Psoas muscle (tissue), 8 donors: ENCODE results near the gene NBEA. TPM values are rescaled to one million over a fixed set of nuclear protein-coding genes. Genes with fewer than 3 reads are reported as not detected.
"Not testable (repeated sequence)": the region's sequence is repeated elsewhere in the genome, so short reads cannot be mapped to it uniquely, and the experiment has no call there.

ENCODE experiments used
- ATAC-seq, 4 donors: fragments of 200-7000 bp; cut with Tn5 transposase; one replicate each; pipeline ENCODE4 v1.9.1; 2020; ENCODE audit warnings: moderate library complexity in 3 of 4, mild to moderate bottlenecking in 2 of 4
- DNase-seq, 2 donors: peaks; one replicate each; pipeline ENCODE4 v3.0.0-alpha.2; 2020
- H3K27ac ChIP-seq: fragments of 200-600 bp; one replicate; pipeline ENCODE4 v1.8.0; 2022
- H3K27me3 ChIP-seq, 3 donors: fragments of 200-600 bp in 1 of 3; one replicate each; pipeline versions ENCODE4 v1.6.1 to v1.8.0; 2013 to 2022; ENCODE audit warnings: low read length in 2 of 3, mild to moderate bottlenecking in 2 of 3, moderate library complexity in 1 of 3; ENCODE audit not compliant: insufficient read depth in 3 of 3
- H3K36me3 ChIP-seq, 2 donors: fragments of 200-600 bp in 1 of 2; one replicate each; pipeline versions ENCODE4 v1.6.1 to v1.8.0; 2013 to 2022; ENCODE audit warnings: low read depth in 1 of 2, mild to moderate bottlenecking in 1 of 2, moderate library complexity in 1 of 2; ENCODE audit not compliant: insufficient read depth in 1 of 2
- H3K4me1 ChIP-seq: fragments of 200-600 bp; one replicate; pipeline ENCODE4 v1.8.0; 2022
- H3K4me3 ChIP-seq: fragments of 200-600 bp; one replicate; pipeline ENCODE4 v1.8.0; 2022; ENCODE audit warnings: mild to moderate bottlenecking
- H3K9me3 ChIP-seq: fragments of 200-600 bp; one replicate; pipeline ENCODE4 v1.8.0; 2022
- CTCF ChIP-seq: fragments of 200-600 bp; IDR thresholded peaks from one replicate; pipeline ENCODE4 v1.8.0; 2022; ENCODE audit warnings: antibody characterized with exemption
- WGBS, 3 donors: extraction: QIAGEN DNeasy Blood & Tissue Kit; methylation state at CpG; one replicate each; pipeline versions ENCODE4 v1.1.6 to v1.1.7; 2013; 5-methylcytosine and 5-hydroxymethylcytosine counted together
- intact Hi-C, 2 donors: fragments of 100-400 bp; cut with DNase I; formaldehyde crosslinking; loops; one replicate each; pipeline versions ENCODE4 v1.11.0 to v1.14.2; 2022
- polyA plus RNA-seq, 3 donors: library from polyadenylated mRNA; stranded (reverse); fragments of 200-250 nt; gene quantifications; one replicate each; pipeline ENCODE4 v1.2.3, GENCODE V29; 2013
- total RNA-seq, 4 donors: library from RNA; stranded (reverse); fragmentation: NEBNext Ultra II Directional in 2 of 4; extraction: Animal tissue kit (Norgen Biotek cat#: 25700) in 2 of 4; gene quantifications; one replicate each; pipeline versions ENCODE4 v1.2.1 to v1.2.4, GENCODE V29; 2021 to 2023
- donor health status: healthy with polysubstance abuse.
- donor health status: DM: no; HTN: no; CAD: no; lungs with moderate emphysema.
- donor health status: Bipolar disorder and iron deficiency.
- donor health status: healthy.
- donor health status: DM: yes; HTN: yes; CAD: no.
- donor health status: DM: no; HTN: no; CAD: no.
- donor health status: DM: no; HTN: no; CAD: no.
- donor health status: DM: yes; HTN: yes; CAD: no.

Gene NBEA
- total and polyA plus RNA-seq, 7 donors: 0.99 to 5.3 (median 1.5) TPM

DNA sequence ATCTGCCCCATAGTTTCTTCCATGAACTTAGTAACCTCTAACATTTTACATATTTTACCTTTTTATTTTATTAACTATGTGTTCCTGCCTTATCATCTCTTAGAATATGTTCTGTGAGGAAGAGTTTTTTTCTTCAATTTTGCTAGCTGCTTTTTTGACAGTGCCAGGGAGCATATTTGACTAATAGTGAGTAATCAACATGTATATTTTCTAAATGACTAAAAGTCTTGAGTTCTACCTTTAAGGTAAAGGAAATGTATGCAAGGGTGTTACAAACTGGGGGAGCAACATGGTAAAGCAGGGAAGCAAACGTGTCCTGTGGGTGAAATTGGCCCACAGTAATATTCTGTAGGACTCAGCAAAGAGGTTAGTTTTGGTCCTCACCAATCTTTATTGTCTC is 165.5 kb downstream of the NBEA start:
- intact Hi-C loops: no loop called here
- Histone ChIP-seq H3K9me3 (no peaks in the 10 kb centered on the region), H3K27me3 (no peaks in the 10 kb centered on the region), H3K4me1 (no peaks in the 10 kb centered on the region), H3K4me3 (no peak overlapping the region), H3K36me3 (no peaks in the 10 kb centered on the region), H3K27ac (no peak overlapping the region)
- WGBS, 3 donors: 77 to 92% (median 79%) methylated on average over 1 of the region's 1 CpG
- DNase-seq: no peak
- no peak for TF ChIP-seq CTCF
- no peak for ATAC-seq

DNA sequence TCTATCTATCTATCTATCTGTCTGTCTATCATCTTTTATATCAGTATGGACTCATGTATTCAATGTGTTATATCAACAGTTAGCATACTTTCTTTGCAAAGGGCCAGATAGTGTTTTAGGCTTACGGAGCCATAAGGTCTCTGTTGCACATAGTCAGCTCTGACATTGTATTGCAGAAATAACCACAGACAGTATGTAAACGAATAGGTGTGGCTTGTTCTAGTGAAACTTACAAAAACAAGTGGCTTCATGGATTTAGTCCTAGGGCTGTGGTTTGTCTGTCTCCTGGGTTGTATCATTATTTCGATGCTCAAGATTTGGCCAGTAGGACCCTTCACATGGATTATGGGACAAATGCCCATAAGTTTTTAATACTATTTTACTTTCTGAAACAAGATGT is 171.5 kb downstream of the NBEA start:
- intact Hi-C loops: not testable (repeated sequence)
- WGBS, 3 donors: 91 to 92% (median 92%) methylated on average over 3 of the region's 3 CpGs

GRCh38 chr13:35127466-35127865 is 185.4 kb downstream of the NBEA start:
- H3K9me3 ChIP-seq: no peaks in the 10 kb centered on the region
- DNase-seq: no peak
- intact Hi-C loops: no loop called here
- no peak overlapping the region for H3K4me3 ChIP-seq
- ATAC-seq: no peak
- H3K27ac ChIP-seq: no peak overlapping the region
- 95 to 98% (median 97%) methylated on average over 2 of the region's 2 CpGs for WGBS, 3 donors
- H3K4me1 ChIP-seq: no peaks in the 10 kb centered on the region
- no peaks in the 10 kb centered on the region for H3K27me3 ChIP-seq
- H3K36me3 ChIP-seq: no peaks in the 10 kb centered on the region
- TF ChIP-seq CTCF: no peak

More for the DNA sequence above, 171.5 kb downstream of the NBEA start:
- not testable (repeated sequence) for H3K4me3 ChIP-seq, H3K27ac ChIP-seq, H3K4me1 ChIP-seq, H3K9me3 ChIP-seq, H3K27me3 ChIP-seq, ATAC-seq, DNase-seq, H3K36me3 ChIP-seq

DNA sequence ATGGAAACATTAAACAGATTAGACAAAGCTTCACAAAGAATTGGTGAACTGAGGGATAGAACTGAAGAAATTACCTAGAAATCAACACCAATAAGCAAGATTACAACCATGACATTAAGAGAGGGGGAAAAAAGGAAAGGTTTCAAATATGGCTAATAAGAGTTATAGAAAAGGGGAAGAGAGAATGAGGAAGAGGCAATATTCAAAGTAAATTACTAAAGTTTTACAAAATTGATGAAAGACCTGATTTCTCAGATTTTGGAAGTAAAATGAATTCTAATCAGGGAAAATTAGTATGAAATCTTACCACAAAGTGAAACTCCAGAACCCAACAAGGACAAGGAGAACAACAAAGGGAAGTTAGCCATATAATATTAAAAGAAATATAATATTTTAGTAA is 187.4 kb downstream of the NBEA start:
- Histone ChIP-seq H3K9me3 (no peaks in the 10 kb centered on the region), H3K36me3 (no peaks in the 10 kb centered on the region), H3K27ac (no peak overlapping the region), H3K4me1 (no peaks in the 10 kb centered on the region), H3K4me3 (no peak overlapping the region), H3K27me3 (no peaks in the 10 kb centered on the region)
- ATAC-seq: no peak
- intact Hi-C loops: no loop called here
- no peak for DNase-seq
- no peak for TF ChIP-seq CTCF

DNA sequence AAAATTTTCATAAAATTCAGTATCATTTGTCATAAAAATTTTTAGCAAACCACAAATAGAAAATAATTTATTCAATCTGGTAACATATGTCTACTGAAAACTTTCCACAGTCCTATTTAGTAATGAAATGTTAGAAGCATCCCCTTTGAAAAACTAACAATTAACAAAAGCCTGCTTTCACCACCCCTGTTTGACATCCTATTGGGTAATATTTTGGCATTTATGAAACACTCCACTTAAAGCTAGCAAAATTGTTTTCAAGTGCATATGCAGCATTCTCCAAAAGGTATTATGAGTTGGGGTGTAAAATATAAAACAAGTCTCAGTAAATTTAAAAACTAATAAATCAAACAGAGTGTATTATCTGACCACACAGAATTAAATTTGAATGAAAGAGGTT is 189.4 kb downstream of the NBEA start:
- Histone ChIP-seq H3K9me3 (no peaks in the 10 kb centered on the region), H3K4me3 (no peak overlapping the region), H3K27ac (no peak overlapping the region), H3K36me3 (no peaks in the 10 kb centered on the region), H3K27me3 (no peaks in the 10 kb centered on the region), H3K4me1 (no peaks in the 10 kb centered on the region)
- no peak for DNase-seq
- intact Hi-C loops: no loop called here
- TF ChIP-seq CTCF: no peak
- no peak for ATAC-seq
